ENCODE data around the gene TBCD.
"Not testable (repeated sequence)": the region's sequence is repeated elsewhere in the genome, so short reads cannot be mapped to it uniquely, and the experiment has no call there.

TBCD gene

DNA sequence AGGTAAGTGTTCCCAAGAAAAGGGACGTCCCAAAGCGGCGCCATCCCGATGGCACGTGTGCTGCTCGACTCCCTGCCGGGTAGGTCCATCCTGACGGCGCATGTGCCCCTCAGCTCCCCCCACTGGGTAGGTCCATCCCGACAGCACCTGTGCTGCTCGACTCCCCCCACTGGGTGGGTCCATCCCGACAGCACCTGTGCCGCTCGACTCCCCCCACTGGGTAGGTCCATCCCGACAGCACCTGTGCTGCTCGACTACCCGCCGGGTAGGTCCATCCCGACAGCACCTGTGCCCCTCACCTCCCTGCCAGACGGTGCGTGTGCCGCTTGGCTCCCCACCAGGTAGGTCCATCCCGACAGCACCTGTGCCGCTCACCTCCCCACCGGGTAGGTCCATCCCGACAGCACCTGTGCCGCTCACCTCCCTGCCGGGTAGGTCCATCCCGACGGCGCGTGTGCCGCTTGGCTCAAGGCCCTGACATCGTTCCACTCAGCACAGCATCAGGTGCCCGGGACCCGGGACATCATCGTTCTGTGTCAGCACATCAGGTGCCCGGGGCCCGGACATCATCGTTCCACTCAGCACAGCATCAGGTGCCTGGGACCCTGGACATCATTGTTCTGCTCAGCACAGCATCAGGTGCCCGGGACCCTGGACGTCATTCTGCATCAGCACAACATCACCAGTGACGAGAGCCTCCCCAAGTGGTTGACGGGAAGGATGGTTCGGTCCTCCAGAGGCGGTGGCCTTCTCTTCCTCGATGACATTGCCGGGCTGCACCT is 22.2 kb upstream of the TBCD start:
- DNase-seq: no peak

DNA sequence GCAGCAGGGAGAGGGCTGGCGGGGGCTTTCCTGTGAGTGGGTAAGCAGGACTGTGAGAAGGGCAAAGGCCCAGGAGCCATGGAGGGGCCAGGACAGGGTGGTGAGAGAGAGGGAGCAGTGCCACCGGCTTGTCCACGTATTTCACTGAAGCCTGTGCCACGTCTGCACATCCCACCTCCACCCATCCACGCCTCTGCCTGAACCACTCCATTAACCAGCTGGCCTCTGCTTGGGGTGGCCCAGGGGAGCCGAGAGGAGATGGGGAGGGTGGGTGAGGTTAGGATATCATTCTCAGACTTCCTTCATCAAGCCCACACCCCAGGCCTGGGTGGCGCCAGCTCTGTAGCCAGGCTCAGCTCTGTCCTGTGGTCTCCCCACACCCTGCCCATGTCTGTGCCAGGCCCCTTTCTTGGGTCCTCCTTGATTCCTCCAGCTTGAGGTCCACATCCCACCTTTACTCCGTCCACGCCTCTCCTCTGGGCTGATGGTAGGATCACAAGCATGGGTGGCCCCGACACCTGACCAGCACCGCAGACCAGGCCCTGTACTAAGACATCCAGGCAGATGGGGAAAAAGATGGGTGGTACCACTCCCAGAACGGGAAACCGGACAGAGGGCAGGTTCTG is 19.6 kb upstream of the TBCD start:
- no peak for DNase-seq

DNA sequence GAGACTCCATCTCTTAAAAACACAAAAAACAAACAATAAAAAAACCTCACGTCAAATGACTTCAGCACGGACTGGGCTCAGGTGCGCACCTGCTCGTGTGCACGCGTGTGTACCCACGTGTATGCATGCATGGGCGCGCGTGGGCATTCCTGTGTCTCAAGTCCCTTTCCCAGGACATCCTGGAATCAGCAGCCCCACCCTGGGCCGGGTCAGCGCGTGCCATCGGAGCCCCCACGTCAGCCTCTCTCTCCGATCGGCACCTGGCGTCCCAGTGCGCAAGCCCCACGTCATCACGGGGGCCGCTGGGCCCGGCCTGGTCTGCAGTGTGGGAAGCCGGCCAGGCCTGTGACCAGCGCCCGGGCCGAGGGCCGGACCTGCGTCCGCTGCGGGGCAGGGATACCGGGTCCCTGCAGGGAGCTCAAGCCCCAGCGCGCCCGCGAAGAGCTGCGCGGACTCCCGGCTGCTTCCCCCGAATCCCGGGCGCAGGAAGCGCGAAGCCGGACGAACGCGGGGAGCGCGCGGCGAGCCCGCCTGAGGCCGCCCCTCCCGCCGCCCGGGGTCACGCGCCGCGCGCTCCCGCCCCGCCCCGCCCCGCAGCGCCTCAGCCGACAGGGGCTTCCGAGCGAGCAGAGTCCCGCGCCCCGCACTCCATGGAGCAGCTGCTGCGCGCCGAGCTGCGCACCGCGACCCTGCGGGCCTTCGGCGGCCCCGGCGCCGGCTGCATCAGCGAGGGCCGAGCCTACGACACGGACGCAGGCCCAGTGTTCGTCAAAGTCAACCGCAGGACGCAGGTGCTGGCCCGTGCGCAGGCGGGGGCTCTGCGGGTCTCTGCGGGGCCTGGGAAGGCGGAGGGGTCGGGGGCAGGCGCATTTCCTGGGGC is 16.6 kb upstream of the TBCD start, which contains the start of gene FN3K:
TSS of gene FN3K (plus strand) at position 629 of the 880 bp plus-strand sequence. CDS start at position 651, 22 bp downstream.
- no peak for DNase-seq

DNA sequence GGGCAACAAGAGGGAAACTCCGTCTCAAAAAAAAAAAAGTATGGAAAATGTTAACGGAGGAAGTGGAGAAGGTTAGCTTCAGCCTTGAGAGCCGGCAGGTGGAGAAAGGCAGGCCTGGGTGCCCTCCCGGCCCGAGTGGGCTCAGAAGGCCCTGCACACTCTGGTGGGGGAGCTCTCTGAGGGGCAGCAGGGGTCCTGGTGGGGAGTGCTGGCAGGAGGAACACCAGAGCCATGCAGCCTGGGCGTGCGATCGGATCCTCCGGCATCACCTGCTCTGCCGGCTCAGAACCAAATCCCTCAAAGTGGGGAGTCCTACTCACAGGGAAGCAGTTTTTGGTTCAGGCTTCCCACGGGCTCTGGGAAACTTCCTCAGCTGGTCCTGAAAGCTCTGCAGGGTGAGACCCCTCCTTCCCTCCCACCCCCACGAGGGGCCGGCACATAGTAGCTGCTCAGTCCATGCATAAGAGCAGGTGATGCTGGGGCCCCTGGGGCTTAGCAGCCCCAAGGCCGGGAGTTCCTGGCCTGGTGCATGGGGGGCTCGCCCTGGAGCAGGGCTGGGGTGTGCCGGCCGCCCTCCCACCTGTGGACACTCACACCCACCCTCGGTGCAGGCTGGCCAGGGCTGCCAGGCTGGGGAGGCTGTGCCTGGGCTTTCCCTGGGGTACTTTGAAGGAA is 15.2 kb upstream of the TBCD start:
- DNase-seq: no peak

DNA sequence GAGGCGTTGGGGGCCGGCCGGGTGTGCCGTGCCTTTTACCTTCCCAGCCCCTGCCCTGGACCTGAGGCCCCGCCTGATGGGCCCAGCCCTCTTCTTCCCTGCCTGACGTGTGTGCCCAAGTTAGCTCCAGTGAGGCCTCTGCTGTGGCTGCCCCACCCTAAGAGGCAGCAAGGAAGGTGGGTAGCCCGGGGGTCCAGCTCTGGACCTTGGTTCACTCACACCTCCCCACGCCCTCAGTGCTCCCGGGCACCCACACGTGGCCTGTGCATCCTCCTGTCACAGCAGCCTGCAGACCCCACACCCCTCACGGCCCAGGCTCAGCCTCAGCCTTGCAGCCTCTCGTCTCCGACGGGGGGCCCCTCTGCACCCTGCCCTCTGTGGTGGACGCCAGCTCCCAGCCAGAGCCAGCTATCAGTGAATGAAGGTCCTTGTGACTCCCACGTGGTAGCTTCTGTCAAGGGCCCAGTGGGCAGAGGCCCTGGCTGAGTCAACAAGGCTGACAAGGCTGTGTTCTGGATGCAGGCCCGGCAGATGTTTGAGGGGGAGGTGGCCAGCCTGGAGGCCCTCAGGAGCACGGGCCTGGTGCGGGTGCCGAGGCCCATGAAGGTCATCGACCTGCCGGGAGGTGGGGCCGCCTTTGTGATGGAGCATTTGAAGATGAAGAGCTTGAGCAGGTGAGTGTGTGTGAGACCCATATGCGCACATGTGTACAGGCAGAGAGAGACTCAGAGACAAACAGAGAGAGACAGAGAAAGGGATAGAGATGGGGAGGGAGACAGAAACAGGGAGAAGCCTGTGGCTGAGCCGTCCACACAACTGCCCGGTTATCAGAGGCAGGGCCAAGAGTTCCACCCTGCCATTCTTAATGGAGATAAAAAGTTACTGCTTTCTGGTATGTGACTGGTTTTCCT is 13.6 kb upstream of the TBCD start:
- DNase-seq: no peak

DNA sequence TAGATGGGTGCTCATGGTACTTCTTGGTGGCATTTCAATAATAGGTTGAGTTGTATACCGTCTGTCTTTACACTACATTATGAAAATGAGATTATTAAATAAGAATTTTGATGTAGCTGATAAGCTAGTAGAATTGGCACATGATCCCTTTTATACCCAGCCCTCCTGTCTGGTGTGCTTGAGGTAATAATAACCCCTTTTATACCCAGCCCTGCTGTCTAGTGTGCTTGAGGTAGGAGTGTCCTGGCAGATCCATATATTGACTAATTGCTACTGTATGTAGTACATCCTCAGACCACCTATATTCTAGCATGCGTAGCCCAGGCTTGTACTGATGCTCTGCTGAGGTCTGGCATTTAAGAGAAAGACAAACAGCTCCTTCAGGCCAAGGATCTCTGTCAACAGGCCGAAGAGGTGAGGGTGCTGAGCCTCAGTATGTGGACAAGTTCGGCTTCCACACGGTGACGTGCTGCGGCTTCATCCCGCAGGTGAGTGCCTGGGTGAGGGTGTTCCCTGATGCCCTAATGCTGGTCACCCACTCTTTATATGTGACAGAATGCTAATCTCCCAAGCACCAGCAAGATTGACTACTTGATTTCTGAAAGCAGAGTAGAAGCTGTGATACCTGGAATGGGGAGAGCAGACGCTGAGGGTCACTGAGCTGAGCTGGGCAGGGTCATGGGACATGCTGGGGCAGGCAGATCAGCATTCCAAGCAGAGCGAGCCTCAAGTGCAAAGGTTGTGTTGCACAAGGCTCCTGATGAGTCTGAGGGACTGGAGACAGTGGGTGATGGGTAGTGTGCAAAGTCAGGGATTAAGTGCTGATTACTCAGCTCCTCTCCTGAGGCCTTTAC is 10.7 kb upstream of the TBCD start:
- DNase-seq: no peak

DNA sequence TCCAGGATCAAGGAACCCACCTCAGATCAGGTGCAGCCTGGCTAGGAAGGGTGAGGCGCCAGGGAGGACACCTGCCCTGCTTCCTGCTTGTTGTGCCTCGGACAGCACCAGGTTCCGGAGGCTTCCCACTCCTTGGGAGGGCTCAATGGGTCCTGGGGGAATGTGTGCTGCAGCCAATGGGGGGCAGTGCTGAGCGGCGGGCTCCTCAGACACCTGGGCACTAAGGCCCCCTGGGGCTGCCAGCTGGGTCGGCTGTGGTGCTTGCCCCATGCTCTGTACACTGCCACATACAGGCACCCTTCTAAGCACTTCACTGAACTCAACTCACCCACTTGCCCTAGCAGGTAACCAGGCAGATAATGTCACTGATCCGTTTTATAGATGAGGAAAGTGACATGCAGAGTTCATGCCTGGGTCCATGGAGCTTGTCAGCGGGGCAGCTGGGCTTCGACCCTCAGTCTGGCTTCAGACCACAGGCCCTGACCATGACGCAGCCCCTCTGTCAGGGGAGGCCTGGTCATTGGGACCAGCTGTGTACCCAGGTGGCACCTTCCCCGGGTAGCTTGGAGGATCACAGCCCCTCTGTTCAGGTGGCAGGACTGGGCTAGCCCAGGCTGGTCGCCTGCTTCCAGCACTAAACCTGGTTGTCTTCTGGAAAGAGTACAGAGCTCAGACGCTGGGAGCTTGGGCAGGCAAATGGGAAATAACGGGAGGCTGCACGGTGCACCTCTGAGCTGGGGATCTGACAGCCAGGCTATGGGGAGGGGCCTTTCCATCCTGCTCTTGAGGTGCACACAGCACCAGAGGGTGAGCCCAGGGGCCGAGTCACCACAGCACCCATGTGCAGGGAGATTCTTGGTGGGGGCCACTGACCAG is 8.3 kb upstream of the TBCD start:
- DNase-seq: no peak

DNA sequence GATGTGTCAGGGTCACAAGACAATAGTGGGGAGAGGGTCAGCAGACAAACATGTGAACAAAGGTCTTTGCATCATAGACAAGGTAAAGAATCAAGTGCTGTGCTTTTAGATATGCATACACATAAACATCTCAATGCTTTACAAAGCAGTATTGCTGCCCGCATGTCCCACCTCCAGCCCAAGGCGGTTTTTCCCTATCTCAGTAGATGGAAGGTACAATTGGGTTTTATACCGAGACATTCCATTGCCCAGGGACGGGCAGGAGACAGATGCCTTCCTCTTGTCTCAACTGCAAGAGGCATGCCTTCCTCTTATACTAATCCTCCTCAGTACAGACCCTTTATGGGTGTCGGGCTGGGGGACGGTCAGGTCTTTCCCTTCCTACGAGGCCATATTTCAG is 7.1 kb upstream of the TBCD start:
- not testable (repeated sequence) for DNase-seq

DNA sequence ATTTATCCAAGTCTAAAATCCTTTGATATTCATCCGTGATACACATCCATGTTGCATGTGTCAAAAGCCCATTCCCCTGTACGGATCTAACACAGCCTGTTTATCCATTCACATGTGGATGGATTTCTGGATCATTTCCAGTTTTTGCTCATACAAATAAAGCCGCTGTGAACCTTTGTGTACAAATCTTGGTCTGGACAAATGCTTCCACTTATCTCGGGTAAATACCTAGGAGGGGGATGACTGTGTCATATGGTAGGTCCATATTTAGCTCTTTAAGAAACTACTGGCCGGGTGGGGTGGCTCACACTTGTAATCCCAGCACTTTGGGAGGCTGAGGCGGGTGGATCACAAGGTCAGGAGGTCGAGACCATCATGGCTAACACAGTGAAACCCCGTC is 6.3 kb upstream of the TBCD start:
- no peak for DNase-seq

DNA sequence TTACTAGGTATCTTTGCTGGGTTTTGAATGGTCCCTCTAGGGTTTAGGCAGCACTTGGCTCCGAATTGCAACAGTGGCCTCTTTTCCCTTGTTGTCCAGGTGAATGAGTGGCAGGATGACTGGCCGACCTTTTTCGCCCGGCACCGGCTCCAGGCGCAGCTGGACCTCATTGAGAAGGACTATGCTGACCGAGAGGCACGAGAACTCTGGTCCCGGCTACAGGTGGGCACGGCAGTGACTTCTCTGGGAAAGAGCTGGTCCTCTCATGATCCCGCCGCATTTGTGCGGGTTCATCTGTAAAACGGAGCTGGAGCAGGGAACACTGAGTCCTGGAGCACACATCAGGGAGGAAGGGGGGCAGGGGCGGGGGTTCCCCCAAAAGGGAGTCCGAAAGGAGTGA is 3.1 kb upstream of the TBCD start:
- DNase-seq: no peak

DNA sequence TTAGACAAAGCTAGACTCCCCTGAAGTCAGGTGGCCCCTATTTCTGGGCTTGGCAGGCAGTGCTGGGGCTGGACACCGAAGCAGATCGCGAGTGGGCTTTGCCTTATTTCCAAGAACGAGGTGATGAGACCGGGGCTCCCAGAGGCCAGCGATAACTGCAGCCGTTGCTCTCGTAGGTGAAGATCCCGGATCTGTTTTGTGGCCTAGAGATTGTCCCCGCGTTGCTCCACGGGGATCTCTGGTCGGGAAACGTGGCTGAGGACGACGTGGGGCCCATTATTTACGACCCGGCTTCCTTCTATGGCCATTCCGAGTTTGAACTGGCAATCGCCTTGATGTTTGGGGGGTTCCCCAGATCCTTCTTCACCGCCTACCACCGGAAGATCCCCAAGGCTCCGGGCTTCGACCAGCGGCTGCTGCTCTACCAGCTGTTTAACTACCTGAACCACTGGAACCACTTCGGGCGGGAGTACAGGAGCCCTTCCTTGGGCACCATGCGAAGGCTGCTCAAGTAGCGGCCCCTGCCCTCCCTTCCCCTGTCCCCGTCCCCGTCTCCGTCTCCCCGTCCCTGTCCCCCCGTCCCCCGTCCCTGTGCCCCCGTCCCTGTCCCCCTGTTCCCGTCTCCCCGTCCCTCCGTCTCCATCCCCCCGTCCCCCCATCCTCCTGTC is 1.5 kb upstream of the TBCD start:
- DNase-seq: no peak

DNA sequence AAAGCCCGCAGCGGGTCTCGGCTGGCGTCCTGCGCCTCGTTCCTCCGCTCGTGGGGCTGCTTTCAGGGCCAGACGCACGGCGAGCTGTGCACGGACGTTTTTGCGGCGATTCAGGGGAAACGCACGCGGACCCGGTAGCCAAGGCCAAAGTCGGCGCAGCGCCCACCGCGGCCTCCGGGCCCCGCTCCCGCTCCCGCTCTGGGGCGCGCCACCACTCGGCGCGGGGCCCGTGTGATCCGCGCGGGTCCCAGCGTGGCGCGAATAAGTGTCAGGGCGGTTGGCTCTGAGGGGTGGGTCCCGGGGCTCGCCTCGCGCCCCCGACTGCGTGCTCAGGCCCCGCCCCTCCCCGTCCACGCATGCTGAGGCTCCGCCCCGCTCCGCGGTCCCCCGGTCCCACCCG is 694 bp upstream of the TBCD start:
- no peak for DNase-seq

DNA sequence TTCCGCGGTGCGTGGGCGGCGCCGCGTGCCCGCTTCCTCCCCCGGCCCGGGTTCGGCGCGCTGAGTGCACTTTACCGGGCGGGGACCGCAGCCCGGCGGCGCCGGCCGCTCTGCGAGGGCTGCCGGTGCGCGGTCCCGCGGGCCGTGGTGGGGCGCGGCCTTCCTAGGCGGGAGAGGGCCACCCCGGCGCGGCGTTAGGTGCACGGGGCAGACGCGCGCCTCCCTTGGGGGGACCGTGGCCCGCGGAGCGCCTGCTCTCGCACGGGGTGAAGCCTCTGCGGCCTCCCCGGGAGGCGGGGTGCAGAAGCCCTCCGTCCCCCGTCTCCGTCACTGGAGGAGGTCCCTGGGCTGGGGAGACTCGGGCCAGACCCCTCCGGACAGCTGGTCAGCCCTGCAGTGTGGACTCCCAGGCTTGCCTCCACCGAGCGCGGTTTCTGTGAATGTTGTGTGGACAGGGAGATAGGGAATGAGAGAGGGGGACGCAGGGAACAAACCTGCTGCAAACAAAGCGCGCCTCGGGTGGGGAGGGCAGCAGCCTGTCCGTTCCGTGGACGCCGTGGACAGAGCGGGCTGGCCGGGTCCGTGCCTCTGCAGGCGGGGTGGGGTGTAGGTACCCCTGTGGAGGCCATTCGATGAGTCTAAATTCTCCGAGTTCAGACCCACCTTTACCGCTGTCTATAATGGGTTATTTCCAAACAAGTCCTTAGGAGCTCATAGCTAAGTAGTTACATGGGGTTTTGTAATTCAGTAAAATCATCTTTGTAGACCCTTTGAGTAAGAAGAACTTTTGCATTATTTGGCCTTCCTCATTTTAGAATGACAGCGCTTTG is 721 bp downstream of the TBCD start:
- no peak for DNase-seq

DNA sequence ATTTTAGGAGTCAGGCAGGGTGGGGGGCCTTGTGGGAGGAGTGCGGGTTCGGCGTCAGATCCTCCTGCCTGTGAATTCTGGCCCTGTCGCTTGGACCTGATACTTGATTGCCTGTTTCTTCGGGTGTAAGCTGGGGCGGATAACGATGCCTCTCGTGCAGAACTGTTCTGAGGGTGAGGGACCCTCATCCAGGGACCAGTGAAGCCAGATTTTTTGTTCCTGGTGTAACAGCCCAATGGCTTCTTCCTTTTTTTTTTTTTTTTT is 1.3 kb downstream of the TBCD start:
- DNase-seq: no peak

DNA sequence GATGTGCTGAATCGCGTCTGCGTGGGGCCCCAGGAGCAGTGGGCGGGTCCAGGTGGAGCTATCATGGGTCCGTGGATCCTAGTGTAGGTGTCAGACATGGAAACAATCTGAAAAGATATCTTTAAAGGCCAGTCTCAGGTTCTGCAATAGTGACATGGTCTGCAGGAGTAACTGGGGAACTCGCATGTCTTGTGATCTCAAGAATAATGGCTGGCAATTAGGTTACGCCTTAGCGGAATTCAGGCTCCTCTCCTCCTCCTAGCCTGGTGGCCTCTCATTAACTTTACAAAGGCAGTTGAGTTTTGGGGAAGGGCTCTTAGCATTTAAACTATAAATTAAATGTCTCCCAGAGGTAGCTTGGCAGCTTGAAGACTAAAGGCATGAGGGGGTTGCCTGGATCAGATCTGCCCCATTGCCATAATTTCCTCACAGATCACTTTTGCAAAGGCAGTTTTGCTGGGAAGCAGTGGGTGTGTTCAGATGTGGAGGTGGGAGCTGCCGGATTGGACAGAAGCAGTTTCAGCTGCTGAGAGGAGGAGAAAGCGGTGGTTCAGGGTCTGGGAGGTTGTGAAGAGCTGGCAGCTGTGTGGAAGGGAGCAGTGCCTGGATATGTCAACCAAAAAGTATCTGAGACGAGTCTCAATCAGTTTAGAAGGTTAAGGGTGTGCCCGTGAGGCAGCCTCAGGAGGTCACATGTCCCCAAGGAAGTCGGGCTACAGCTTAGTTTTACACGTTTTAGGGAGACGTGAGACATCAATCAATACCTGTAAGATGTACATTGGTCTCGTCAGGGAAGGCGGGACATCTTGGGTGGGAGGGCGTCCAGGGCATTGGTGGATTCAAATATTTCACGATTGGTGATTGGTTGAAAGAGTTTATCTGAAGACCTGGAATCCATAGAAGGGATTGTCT is 2.7 kb downstream of the TBCD start:
- DNase-seq: no peak

DNA sequence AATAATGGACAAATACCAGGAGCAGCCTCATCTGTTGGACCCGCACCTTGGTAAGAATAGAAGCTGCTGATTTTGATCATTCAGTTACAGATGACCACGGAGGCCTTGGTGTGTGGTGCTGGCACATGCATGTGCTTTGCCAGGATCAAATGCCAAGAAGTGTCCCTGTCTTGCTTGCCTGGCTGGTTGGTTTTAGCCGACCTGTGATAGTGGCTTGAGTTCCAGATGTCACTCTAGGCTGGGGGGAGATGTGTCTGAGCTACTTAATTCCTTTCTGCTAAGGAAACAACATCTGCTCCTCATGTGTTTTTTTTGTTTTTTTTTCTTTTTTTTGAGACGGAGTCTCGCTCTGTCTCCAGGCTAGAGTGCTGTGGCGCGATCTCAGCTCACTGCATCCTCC is 4.3 kb downstream of the TBCD start:
- DNase-seq: no peak

DNA sequence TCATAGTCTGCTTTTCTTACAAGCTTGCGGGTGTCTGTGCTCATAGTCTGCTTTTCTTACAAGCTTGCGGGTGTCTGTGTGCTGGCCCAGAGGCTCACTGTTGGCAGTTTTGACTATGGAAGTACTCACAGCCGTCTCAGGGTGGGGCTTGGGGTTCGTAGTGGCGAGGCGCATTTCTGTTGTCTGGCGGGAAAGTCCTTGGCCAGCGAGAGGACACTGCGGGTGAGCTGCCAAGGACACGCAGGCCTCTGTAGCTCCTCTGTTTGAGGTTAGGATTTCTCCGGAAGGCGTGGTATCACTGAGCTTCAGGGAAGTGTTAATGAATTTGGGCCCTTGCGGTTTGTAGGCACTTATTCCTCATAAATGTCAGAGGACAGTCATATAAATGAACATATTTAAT is 13.5 kb downstream of the TBCD start:
- DNase-seq: no peak

Data from NCI-H1417 treated with DMSO at 0.1 percent for 48 hours (cell line).